ENCODE measurements around the gene USP17L29.
"Not testable (repeated sequence)": the region's sequence is repeated elsewhere in the genome, so short reads cannot be mapped to it uniquely, and the experiment has no call there.

The USP17L29 gene

DNA sequence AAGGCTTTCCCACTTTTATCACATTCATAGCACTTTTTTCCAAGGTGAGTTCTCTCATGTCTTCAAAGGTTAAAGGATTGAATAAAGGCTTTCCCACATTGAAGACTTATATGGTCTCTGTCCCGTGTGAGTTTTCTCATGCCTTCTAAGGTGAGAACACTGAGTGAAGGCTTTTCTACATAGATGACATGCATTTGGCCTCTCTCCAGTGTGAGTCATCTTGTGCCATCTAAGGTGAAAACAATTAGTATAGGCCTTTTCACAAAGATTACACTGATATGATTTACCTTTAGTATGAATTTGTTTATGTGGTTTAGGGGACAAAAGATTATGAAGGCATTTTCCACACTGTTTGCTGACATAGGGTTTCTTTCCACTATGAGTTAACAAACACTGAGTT lies 30.7 kb downstream of the USP17L29 start:
- H3K4me2 ChIP-seq (ENCODE audit: low read length): no peak overlapping the region
- H3F3A ChIP-seq (ENCODE audit: insufficient read depth, low read length): no peaks in the 10 kb centered on the region
- no peaks in the 10 kb centered on the region for H3K9me2 ChIP-seq (ENCODE audit: low read depth, low read length)
- H3K4me1 ChIP-seq (ENCODE audit: insufficient read depth, low read length, severe bottlenecking): no peaks in the 10 kb centered on the region
- H3K36me3 ChIP-seq (ENCODE audit: insufficient read depth, low read length): no peaks in the 10 kb centered on the region
- no peaks in the 10 kb centered on the region for H3K79me2 ChIP-seq (ENCODE audit: insufficient read depth, low read length)
- no peak overlapping the region for H3K27ac ChIP-seq (ENCODE audit: low read depth, low read length, poor library complexity, severe bottlenecking)
- no peaks in the 10 kb centered on the region for H3K9me3 ChIP-seq (ENCODE audit: low read length)
- no peak overlapping the region for H3K9ac ChIP-seq (ENCODE audit: low read length)
- no peaks in the 10 kb centered on the region for H3K27me3 ChIP-seq (ENCODE audit: insufficient read depth, low read length)
- no peak for TF ChIP-seq EZH2 (IDR thresholded peaks at IDR 0.05; ENCODE audit: borderline replicate concordance, low read length)
- TF ChIP-seq, protein P1, sequence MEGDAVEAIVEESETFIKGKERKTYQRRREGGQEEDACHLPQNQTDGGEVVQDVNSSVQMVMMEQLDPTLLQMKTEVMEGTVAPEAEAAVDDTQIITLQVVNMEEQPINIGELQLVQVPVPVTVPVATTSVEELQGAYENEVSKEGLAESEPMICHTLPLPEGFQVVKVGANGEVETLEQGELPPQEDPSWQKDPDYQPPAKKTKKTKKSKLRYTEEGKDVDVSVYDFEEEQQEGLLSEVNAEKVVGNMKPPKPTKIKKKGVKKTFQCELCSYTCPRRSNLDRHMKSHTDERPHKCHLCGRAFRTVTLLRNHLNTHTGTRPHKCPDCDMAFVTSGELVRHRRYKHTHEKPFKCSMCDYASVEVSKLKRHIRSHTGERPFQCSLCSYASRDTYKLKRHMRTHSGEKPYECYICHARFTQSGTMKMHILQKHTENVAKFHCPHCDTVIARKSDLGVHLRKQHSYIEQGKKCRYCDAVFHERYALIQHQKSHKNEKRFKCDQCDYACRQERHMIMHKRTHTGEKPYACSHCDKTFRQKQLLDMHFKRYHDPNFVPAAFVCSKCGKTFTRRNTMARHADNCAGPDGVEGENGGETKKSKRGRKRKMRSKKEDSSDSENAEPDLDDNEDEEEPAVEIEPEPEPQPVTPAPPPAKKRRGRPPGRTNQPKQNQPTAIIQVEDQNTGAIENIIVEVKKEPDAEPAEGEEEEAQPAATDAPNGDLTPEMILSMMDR (IDR thresholded peaks at IDR 0.05; ENCODE audit: low read length): no peak
- no peaks in the 10 kb centered on the region for H4K20me1 ChIP-seq (ENCODE audit: insufficient read depth, low read length)
- H3K4me3 ChIP-seq (ENCODE audit: low read depth, low read length, poor library complexity, severe bottlenecking): no peak overlapping the region
- H2AFZ ChIP-seq (ENCODE audit: low read length): no peak overlapping the region

DNA sequence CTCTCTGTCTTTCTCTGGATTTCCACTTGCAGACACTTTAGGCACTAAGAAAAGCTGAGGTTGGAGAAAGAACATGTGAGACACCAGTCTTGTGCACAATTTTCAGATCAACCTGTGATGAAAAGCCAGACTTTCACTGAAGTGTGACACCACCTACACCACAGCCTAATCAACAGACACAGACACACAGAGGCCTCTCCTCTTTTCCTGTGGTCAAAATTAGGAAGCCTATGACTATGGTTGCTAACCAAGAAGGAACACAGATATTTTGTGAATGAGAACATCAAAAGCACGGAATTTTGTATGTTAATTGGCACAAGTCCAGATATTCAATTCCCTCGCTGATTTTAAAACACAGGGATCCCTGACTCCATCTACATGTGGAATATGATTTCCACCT lies 35.6 kb downstream of the USP17L29 start:
- not testable (repeated sequence) for H3K9ac ChIP-seq (ENCODE audit: low read length); H4K20me1 ChIP-seq (ENCODE audit: insufficient read depth, low read length); H3K27me3 ChIP-seq (ENCODE audit: insufficient read depth, low read length); H3K9me3 ChIP-seq (ENCODE audit: low read length); H3K4me2 ChIP-seq (ENCODE audit: low read length); H2AFZ ChIP-seq (ENCODE audit: low read length); H3K27ac ChIP-seq (ENCODE audit: low read depth, low read length, poor library complexity, severe bottlenecking); H3K4me3 ChIP-seq (ENCODE audit: low read depth, low read length, poor library complexity, severe bottlenecking); H3F3A ChIP-seq (ENCODE audit: insufficient read depth, low read length); H3K36me3 ChIP-seq (ENCODE audit: insufficient read depth, low read length); H3K79me2 ChIP-seq (ENCODE audit: insufficient read depth, low read length); H3K4me1 ChIP-seq (ENCODE audit: insufficient read depth, low read length, severe bottlenecking); H3K9me2 ChIP-seq (ENCODE audit: low read depth, low read length)
